ENCODE data around the gene GLS2. TPM values are rescaled to one million over a fixed set of nuclear protein-coding genes. Genes with fewer than 3 reads are reported as not detected.

The GLS2 gene
- total and polyA plus RNA-seq, 2 donors from 2014 or later, result 2.5 to 5.6 TPM

- intact Hi-C loops (cut with DNase I), result no loop called here
- Histone ChIP-seq H3K27ac (ENCODE audit: low read depth in 2 of 2, low read length in 2 of 2) (no peak overlapping the region), H3K27me3 (ENCODE audit: control insufficient read depth, insufficient read depth, low read length) (no peaks in the 10 kb centered on the region), H3K4me3 (ENCODE audit: low read length in 3 of 3) (no peak overlapping the region), H3K9ac (ENCODE audit: low read length in 3 of 3) (no peak overlapping the region), H3K4me1 (ENCODE audit: control insufficient read depth in 2 of 3, insufficient read depth in 2 of 3, low read depth in 1 of 3, low read length in 3 of 3) (peaks cover 0 to 5% (median 5%) of the 10 kb centered on the region in 3 donors), H3K36me3 (ENCODE audit: control insufficient read depth in 2 of 3, insufficient read depth in 3 of 3, low read length in 3 of 3) (no peaks in the 10 kb centered on the region), H3K9me3 (ENCODE audit: control insufficient read depth in 2 of 3, insufficient read depth in 1 of 3, low read length in 3 of 3) (no peaks in the 10 kb centered on the region)
- FAIRE-seq, result no peak
- DNase-seq, result no peak
- TF ChIP-seq CTCF (IDR thresholded peaks at IDR 0.05; ENCODE audit: borderline replicate concordance, extremely low read depth, insufficient read depth), result no peak
Measured at GRCh38 chr12:56529656-56530055, 41.7 kb upstream of the GLS2 start.

- no peak for FAIRE-seq
- peaks cover 0 to 5% (median 5%) of the 10 kb centered on the region in 3 donors for H3K4me1 ChIP-seq (ENCODE audit: control insufficient read depth in 2 of 3, insufficient read depth in 2 of 3, low read depth in 1 of 3, low read length in 3 of 3)
- H3K4me3 ChIP-seq (ENCODE audit: low read length in 3 of 3), result no peak overlapping the region
- intact Hi-C loops (cut with DNase I), result no loop called here
- DNase-seq, result peak in 1 of 5 donors; percentile 14
- no peaks in the 10 kb centered on the region for H3K9me3 ChIP-seq (ENCODE audit: control insufficient read depth in 2 of 3, insufficient read depth in 1 of 3, low read length in 3 of 3)
- H3K27me3 ChIP-seq (ENCODE audit: control insufficient read depth, insufficient read depth, low read length), result no peaks in the 10 kb centered on the region
- H3K27ac ChIP-seq (ENCODE audit: low read depth in 2 of 2, low read length in 2 of 2), result no peak overlapping the region
- TF ChIP-seq CTCF (IDR thresholded peaks at IDR 0.05; ENCODE audit: borderline replicate concordance, extremely low read depth, insufficient read depth), result no peak
- H3K9ac ChIP-seq (ENCODE audit: low read length in 3 of 3), result no peak overlapping the region
- no peaks in the 10 kb centered on the region for H3K36me3 ChIP-seq (ENCODE audit: control insufficient read depth in 2 of 3, insufficient read depth in 3 of 3, low read length in 3 of 3)
Measured at GRCh38 chr12:56528846-56529245, 40.9 kb upstream of the GLS2 start.

GRCh38 chr12:56522411-56523193 is 34.6 kb upstream of the GLS2 start:
- peak in 2 of 5 donors; percentile 49 to 53 for DNase-seq
- peak overlapping the region; percentile 85 to 91 (median 86) for H3K4me3 ChIP-seq (ENCODE audit: low read length in 3 of 3)
- peaks cover 6 to 12% (median 6%) of the 10 kb centered on the region in 3 donors for H3K4me1 ChIP-seq (ENCODE audit: control insufficient read depth in 2 of 3, insufficient read depth in 2 of 3, low read depth in 1 of 3, low read length in 3 of 3)
- intact Hi-C loops (cut with DNase I), result no loop called here
- H3K9ac ChIP-seq (ENCODE audit: low read length in 3 of 3), result peak overlapping the region; percentile 79 to 99 (median 96)
- no peaks in the 10 kb centered on the region for H3K36me3 ChIP-seq (ENCODE audit: control insufficient read depth in 2 of 3, insufficient read depth in 3 of 3, low read length in 3 of 3)
- H3K27ac ChIP-seq (ENCODE audit: low read depth in 2 of 2, low read length in 2 of 2), result peak overlapping the region; percentile 94 to 95
- no peak for TF ChIP-seq CTCF (IDR thresholded peaks at IDR 0.05; ENCODE audit: borderline replicate concordance, extremely low read depth, insufficient read depth)
- no peaks in the 10 kb centered on the region for H3K27me3 ChIP-seq (ENCODE audit: control insufficient read depth, insufficient read depth, low read length)
- no peaks in the 10 kb centered on the region for H3K9me3 ChIP-seq (ENCODE audit: control insufficient read depth in 2 of 3, insufficient read depth in 1 of 3, low read length in 3 of 3)
- FAIRE-seq, result no peak

Data from kidney (tissue), 14 donors.